Ovary (tissue), 9 donors: ENCODE measurements around the gene CGB8. TPM values are rescaled to one million over a fixed set of nuclear protein-coding genes. Genes with fewer than 3 reads are reported as not detected.
"Not testable (repeated sequence)": the region's sequence is repeated elsewhere in the genome, so short reads cannot be mapped to it uniquely, and the experiment has no call there.

Experiments
- DNase-seq, 5 donors: peaks; one replicate each; pipeline ENCODE4 v3.0.0-alpha.2; 2019 to 2020
- H3K27ac ChIP-seq, 2 donors: fragments of 200-600 bp; one replicate each; pipeline versions ENCODE4 v1.5.1 to v1.8.0; 2019 to 2022
- H3K27me3 ChIP-seq: fragments of 200-600 bp; one replicate; pipeline ENCODE4 v1.8.0; 2022
- H3K36me3 ChIP-seq: fragments of 200-600 bp; sonication (generic); one replicate; pipeline ENCODE4 v1.5.1; 2019
- H3K4me1 ChIP-seq: one replicate; pipeline ENCODE4 v1.8.1; 2013; ENCODE audit warnings: mild to moderate bottlenecking, moderate library complexity; ENCODE audit not compliant: insufficient read depth
- H3K4me3 ChIP-seq: fragments of 200-600 bp; sonication (generic); one replicate; pipeline ENCODE4 v1.5.1; 2017
- H3K9me3 ChIP-seq, 2 donors: fragments of 200-600 bp in 1 of 2; sonication (generic) in 1 of 2; one replicate each; pipeline versions ENCODE4 v1.5.1 to v1.8.1; 2013 to 2019; ENCODE audit warnings: mild to moderate bottlenecking in 1 of 2, moderate library complexity in 1 of 2
- CTCF ChIP-seq, 3 donors: fragments of 450-650 bp in 2 of 3; fragments of 200-600 bp in 1 of 3; IDR thresholded peaks; one replicate each; pipeline versions ENCODE4 v1.5.1 to v1.8.0; 2016 to 2022; ENCODE audit warnings: antibody characterized with exemption in 3 of 3, mild to moderate bottlenecking in 1 of 3
- POLR2A ChIP-seq: fragments of 450-650 bp; IDR thresholded peaks from one replicate; pipeline ENCODE4 v1.6.1; 2017; ENCODE audit warnings: antibody characterized with exemption, mild to moderate bottlenecking, moderate library complexity
- whole genome bisulfite sequencing, 3 donors: extraction: QIAGEN DNeasy Blood & Tissue Kit in 1 of 3; methylation state at CpG; one replicate each; pipeline versions ENCODE4 v1.1.5 to v1.1.7; 2013 to 2017; 5-methylcytosine and 5-hydroxymethylcytosine counted together
- intact Hi-C, 4 donors: fragments of 100-400 bp; cut with DNase I; formaldehyde crosslinking; loops; one replicate each; pipeline versions ENCODE4 v1.11.0 to v1.15.1; 2022 to 2023
- polyA plus RNA-seq, 2 donors: library from polyadenylated mRNA; stranded (reverse); fragments of 200-250 nt in 1 of 2; fragments of 350-450 nt in 1 of 2; fragmentation: Illumina TruSeq in 1 of 2; extraction: RNeasy Lipid Tissue Mini Kit (QIAGEN cat#74804) in 1 of 2; gene quantifications; one replicate each; pipeline ENCODE4 v1.2.3, GENCODE V29; 2013 to 2014
- total RNA-seq, 7 donors: library from RNA; depleted of rRNA in 2 of 7; stranded (reverse); fragments of >200 nt in 2 of 7; fragmentation: NEBNext Ultra II Directional in 3 of 7; extraction: Animal tissue kit (Norgen Biotek cat#: 25700) in 3 of 7; gene quantifications; one replicate each; pipeline versions ENCODE4 v1.1.0 to v1.2.4, GENCODE V29; 2016 to 2023
- donor health status: DM: no; HTN: no; CAD: no; lungs with moderate emphysema.
- donor health status: DM: no; HTN: no; CAD: no.
- donor health status: Bipolar disorder and iron deficiency.
- donor health status: DM: yes; HTN: yes; CAD: no.
- donor health status: DM: no; HTN: no; CAD: no.
- donor health status: DM: yes; HTN: yes; CAD: no.

CGB8 gene
- total and polyA plus RNA-seq, 9 donors: 0.46 TPM; not detected in 8

GRCh38 chr19:49036815-49037214 is 12.1 kb downstream of the CGB8 start, which contains the start of gene CGB1:
Gene CGB1 (minus strand): TSS chr19:49036895. CDS start chr19:49036711, 184 bp downstream.
- H3K9me3 ChIP-seq, H3K27ac ChIP-seq, H3K4me1 ChIP-seq, H3K4me3 ChIP-seq, intact Hi-C loops, H3K27me3 ChIP-seq, H3K36me3 ChIP-seq, DNase-seq: not testable (repeated sequence)
- WGBS, 3 donors: 48 to 53% (median 49%) methylated on average over 18 of the region's 18 CpGs

- H3K36me3 ChIP-seq, DNase-seq, H3K4me1 ChIP-seq, H3K9me3 ChIP-seq, H3K27me3 ChIP-seq, intact Hi-C loops, H3K4me3 ChIP-seq, H3K27ac ChIP-seq: not testable (repeated sequence)
- WGBS, 3 donors: 17 to 27% (median 18%) methylated on average over 28 of the region's 28 CpGs
Measured at GRCh38 chr19:49031642-49032301, 17.1 kb downstream of the CGB8 start, which contains the start of gene CGB2. Gene CGB2 (plus strand): TSS chr19:49031890. CDS start chr19:49032096, 206 bp downstream.

- H3K27ac ChIP-seq, H3K4me3 ChIP-seq, H3K4me1 ChIP-seq, DNase-seq, H3K9me3 ChIP-seq, intact Hi-C loops, H3K36me3 ChIP-seq, H3K27me3 ChIP-seq: not testable (repeated sequence)
- 88 to 92% (median 91%) methylated on average over 3 to 6 of the region's 8 CpGs for WGBS, 3 donors
Measured at GRCh38 chr19:49030323-49030722, 18.6 kb downstream of the CGB8 start.

GRCh38 chr19:49029749-49030148 is 19.2 kb downstream of the CGB8 start:
- DNase-seq, H3K27me3 ChIP-seq, H3K9me3 ChIP-seq, H3K4me1 ChIP-seq, H3K4me3 ChIP-seq, intact Hi-C loops, H3K27ac ChIP-seq, H3K36me3 ChIP-seq: not testable (repeated sequence)
- WGBS, 3 donors: 81 to 84% (median 81%) methylated on average over 14 of the region's 14 CpGs

- H3K36me3 ChIP-seq, H3K9me3 ChIP-seq, intact Hi-C loops, H3K4me1 ChIP-seq, H3K27ac ChIP-seq, H3K4me3 ChIP-seq, H3K27me3 ChIP-seq, DNase-seq: not testable (repeated sequence)
- WGBS, 3 donors: 74 to 80% (median 75%) methylated on average over 5 to 9 of the region's 9 CpGs
Measured at GRCh38 chr19:49028686-49029085, 20.2 kb downstream of the CGB8 start.

- H3K27me3 ChIP-seq, H3K4me3 ChIP-seq, H3K36me3 ChIP-seq, intact Hi-C loops, H3K9me3 ChIP-seq, H3K27ac ChIP-seq, DNase-seq, H3K4me1 ChIP-seq: not testable (repeated sequence)
- 75 to 79% (median 77%) methylated on average over 18 to 23 of the region's 23 CpGs for WGBS, 3 donors
Measured at GRCh38 chr19:49025599-49025998, 23.3 kb downstream of the CGB8 start.

- H3K36me3 ChIP-seq, H3K4me3 ChIP-seq, H3K9me3 ChIP-seq, DNase-seq, H3K27ac ChIP-seq, H3K27me3 ChIP-seq, intact Hi-C loops, H3K4me1 ChIP-seq: not testable (repeated sequence)
- 80 to 86% (median 84%) methylated on average over 4 to 6 of the region's 6 CpGs for WGBS, 3 donors
Measured at GRCh38 chr19:49025088-49025487, 23.8 kb downstream of the CGB8 start.

- 63 to 79% (median 67%) methylated on average over 7 to 12 of the region's 15 CpGs for WGBS, 3 donors
- H3K27me3 ChIP-seq, intact Hi-C loops, DNase-seq, H3K4me1 ChIP-seq, H3K9me3 ChIP-seq, H3K27ac ChIP-seq, H3K4me3 ChIP-seq, H3K36me3 ChIP-seq: not testable (repeated sequence)
Measured at GRCh38 chr19:49024233-49024632, 24.7 kb downstream of the CGB8 start, which contains the start of gene CGB3. Gene CGB3 (minus strand): TSS chr19:49024333. CDS start chr19:49023971, 362 bp downstream.

GRCh38 chr19:49022116-49022515 is 26.8 kb downstream of the CGB8 start:
- Histone ChIP-seq H3K9me3 (no peaks in the 10 kb centered on the region), H3K4me3 (no peak overlapping the region), H3K36me3 (no peaks in the 10 kb centered on the region), H3K27ac (no peak overlapping the region), H3K4me1 (peaks cover 7% of the 10 kb centered on the region), H3K27me3 (no peaks in the 10 kb centered on the region)
- no peak for TF ChIP-seq CTCF (IDR thresholded peaks at IDR 0.05)
- TF ChIP-seq POLR2A: no peak
- DNase-seq: no peak
- WGBS, 3 donors: 87 to 92% (median 90%) methylated on average over 9 of the region's 9 CpGs
- intact Hi-C loops: no loop called here
